ENCODE measurements around the gene CHRNA9.

DNA sequence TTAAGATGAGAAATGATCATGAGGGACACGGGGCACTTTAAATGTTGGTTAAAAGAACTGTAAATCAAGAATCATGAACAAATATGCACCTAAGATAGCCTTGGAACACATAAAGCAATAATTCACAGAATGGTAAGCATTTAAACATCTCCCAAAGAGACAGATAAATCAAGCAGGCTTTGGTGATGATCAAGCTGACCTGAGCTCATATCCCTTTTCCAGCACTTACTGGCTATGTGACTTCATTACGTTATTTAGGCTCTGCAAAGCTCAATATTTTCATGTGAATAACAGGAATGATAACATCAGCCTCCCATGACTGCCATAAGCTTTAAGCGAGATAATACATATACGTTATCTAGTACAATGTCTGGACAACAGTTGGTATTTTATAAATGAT is 54.9 kb downstream of the CHRNA9 start:
- TF ChIP-seq, protein P1, sequence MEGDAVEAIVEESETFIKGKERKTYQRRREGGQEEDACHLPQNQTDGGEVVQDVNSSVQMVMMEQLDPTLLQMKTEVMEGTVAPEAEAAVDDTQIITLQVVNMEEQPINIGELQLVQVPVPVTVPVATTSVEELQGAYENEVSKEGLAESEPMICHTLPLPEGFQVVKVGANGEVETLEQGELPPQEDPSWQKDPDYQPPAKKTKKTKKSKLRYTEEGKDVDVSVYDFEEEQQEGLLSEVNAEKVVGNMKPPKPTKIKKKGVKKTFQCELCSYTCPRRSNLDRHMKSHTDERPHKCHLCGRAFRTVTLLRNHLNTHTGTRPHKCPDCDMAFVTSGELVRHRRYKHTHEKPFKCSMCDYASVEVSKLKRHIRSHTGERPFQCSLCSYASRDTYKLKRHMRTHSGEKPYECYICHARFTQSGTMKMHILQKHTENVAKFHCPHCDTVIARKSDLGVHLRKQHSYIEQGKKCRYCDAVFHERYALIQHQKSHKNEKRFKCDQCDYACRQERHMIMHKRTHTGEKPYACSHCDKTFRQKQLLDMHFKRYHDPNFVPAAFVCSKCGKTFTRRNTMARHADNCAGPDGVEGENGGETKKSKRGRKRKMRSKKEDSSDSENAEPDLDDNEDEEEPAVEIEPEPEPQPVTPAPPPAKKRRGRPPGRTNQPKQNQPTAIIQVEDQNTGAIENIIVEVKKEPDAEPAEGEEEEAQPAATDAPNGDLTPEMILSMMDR (conservative IDR thresholded peaks at IDR 0.05 in 1 of 2, IDR thresholded peaks at IDR 0.05 in 1 of 2; ENCODE audit: extremely low read depth in 1 of 2, insufficient read depth in 1 of 2, low read depth in 1 of 2, low read length in 2 of 2): no peak
- TF ChIP-seq EZH2 (IDR thresholded peaks at IDR 0.05; ENCODE audit: borderline replicate concordance, low read length): no peak
